ENCODE results near the gene OR51G1.

Gene OR51G1

GRCh38 chr11:4890279-4890678 lies 33.9 kb downstream of the OR51G1 start:
- no peak overlapping the region for H3K4me3 ChIP-seq (ENCODE audit: low read length)
- DNase-seq (ENCODE audit: low read depth) = no peak
- TF ChIP-seq CTCF (conservative IDR thresholded peaks at IDR 0.05; ENCODE audit: low read length) = no peak

GRCh38 chr11:4887591-4887990 lies 36.5 kb downstream of the OR51G1 start:
- no peak for TF ChIP-seq CTCF (conservative IDR thresholded peaks at IDR 0.05; ENCODE audit: low read length)
- H3K4me3 ChIP-seq (ENCODE audit: low read length) = no peak overlapping the region

DNA sequence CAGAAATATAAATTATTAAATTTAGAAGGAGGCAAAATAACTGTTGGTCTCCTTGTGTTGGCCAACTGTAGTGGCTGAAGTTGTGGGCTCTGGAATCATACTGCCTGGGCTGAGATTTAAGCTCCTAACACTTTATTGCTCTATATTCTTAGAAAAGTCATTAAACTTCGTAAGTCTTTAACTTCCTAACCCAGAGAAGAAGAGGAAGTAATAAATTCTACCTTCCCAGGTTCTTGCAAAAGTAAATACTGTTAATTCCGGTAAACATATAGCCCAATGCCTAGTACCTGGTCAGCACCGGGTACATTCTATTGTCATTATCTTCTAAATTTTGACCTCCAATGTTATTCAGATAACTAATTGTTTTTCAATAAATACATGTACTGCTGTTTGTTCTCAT lies 38.0 kb downstream of the OR51G1 start:
- no peak for TF ChIP-seq CTCF (conservative IDR thresholded peaks at IDR 0.05; ENCODE audit: low read length)
- no peak for DNase-seq (ENCODE audit: low read depth)
- H3K4me3 ChIP-seq (ENCODE audit: low read length) = no peak overlapping the region

More at GRCh38 chr11:4887591-4887990, 36.5 kb downstream of the OR51G1 start:
- no peak for DNase-seq (ENCODE audit: low read depth)

DNA sequence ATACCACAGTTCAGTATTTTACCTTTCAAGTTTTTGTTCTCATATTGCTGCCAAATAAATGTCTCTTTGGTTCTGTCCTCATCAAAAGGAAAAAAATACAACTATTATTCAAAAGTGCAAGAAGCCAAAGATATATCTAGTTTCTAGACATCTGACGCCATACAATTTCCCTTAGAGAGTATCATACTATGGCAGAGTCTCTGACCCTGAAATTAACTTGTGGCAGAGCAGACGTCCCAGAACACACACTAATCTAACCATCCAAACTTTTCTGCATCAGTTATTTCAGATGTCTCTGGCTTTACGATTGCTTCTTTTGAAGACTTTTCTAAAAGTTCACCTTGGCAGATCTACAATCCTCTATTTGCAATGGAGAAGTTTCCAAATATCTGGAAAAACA lies 39.8 kb downstream of the OR51G1 start:
- H3K4me3 ChIP-seq (ENCODE audit: low read length) = no peak overlapping the region
- no peak for TF ChIP-seq CTCF (conservative IDR thresholded peaks at IDR 0.05; ENCODE audit: low read length)
- no peak for DNase-seq (ENCODE audit: low read depth)

DNA sequence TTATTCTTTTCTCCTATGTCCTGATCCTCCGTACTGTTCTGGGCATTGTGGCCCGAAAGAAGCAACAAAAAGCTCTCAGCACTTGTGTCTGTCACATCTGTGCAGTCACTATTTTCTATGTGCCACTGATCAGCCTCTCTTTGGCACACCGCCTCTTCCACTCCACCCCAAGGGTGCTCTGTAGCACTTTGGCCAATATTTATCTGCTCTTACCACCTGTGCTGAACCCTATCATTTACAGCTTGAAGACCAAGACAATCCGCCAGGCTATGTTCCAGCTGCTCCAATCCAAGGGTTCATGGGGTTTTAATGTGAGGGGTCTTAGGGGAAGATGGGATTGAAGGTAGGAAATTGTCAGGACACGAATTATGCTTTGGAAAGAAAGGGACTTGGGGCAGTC lies 41.6 kb downstream of the OR51G1 start:
- no peak for TF ChIP-seq CTCF (conservative IDR thresholded peaks at IDR 0.05; ENCODE audit: low read length)
- no peak for DNase-seq (ENCODE audit: low read depth)
- H3K4me3 ChIP-seq (ENCODE audit: low read length) = no peak overlapping the region

GRCh38 chr11:4881860-4882500 lies 42.2 kb downstream of the OR51G1 start, which contains the start of gene OR51T1:
OR51T1 (plus strand) TSS chr11:4881900; CDS start chr11:4881900, 0 bp downstream.
- no peak within 1 kb of the TSS for H3K4me3 ChIP-seq (ENCODE audit: low read length)
- no peak for TF ChIP-seq CTCF (conservative IDR thresholded peaks at IDR 0.05; ENCODE audit: low read length)
- peak; percentile 3 for DNase-seq (ENCODE audit: low read depth)

- DNase-seq (ENCODE audit: low read depth) = no peak
- H3K4me3 ChIP-seq (ENCODE audit: low read length) = no peak overlapping the region
- TF ChIP-seq CTCF (conservative IDR thresholded peaks at IDR 0.05; ENCODE audit: low read length) = no peak
Observed at GRCh38 chr11:4881188-4881587, 43.0 kb downstream of the OR51G1 start.

Measured in AG10803 (cell line).